Measurements from ENCODE around the gene ATAD3C. TPM values are rescaled to one million over a fixed set of nuclear protein-coding genes. Genes with fewer than 3 reads are reported as not detected.
A peak's percentile ranks its signal among the peaks of the same experiment; 100 is the strongest.

ATAD3C gene
- total RNA-seq, 1 experiment from 2014 or later = 1.4 TPM

- BruUV-seq (replicated peaks) = no TSS peak
Observed at GRCh38 chr1:1421147-1421906, 28.2 kb upstream of the ATAD3C start, which contains the start of gene ANKRD65. Gene ANKRD65, minus strand, starts transcription at chr1:1421276. Its CDS starts 271 bp downstream, at chr1:1421005.

GRCh38 chr1:1421907-1422464 lies 27.5 kb upstream of the ATAD3C start:
- no peaks in the 10 kb centered on the region for H4K20me1 ChIP-seq (ENCODE audit: low read length)
- TF ChIP-seq CTCF (conservative IDR thresholded peaks at IDR 0.05; ENCODE audit: low read depth, low read length) (no peak), EZH2phosphoT487 (IDR thresholded peaks at IDR 0.05; ENCODE audit: borderline replicate concordance, low read length) (no peak), EZH2 (IDR thresholded peaks at IDR 0.05; ENCODE audit: low read length, unreplicated experiment) (no peak)
- intact Hi-C loops (cut with micrococcal nuclease) = no loop called here
- no peaks in the 10 kb centered on the region for H3K79me2 ChIP-seq (ENCODE audit: low read length)
- POLR2A ChIA-PET (ENCODE audit: unreplicated experiment) = no interaction called here
- no peak overlapping the region for H3K4me3 ChIP-seq (ENCODE audit: low read length)
- H2AFZ ChIP-seq (ENCODE audit: low read length) = peak overlapping the region; percentile 51; the same call in 1 of the 2 replicates
- no peak overlapping the region for H3K27ac ChIP-seq (ENCODE audit: low read length)
- CTCF ChIA-PET = no interaction called here
- H3K9ac ChIP-seq (ENCODE audit: low read length) = no peak overlapping the region
- H3K9me3 ChIP-seq (ENCODE audit: low read length) = no peaks in the 10 kb centered on the region
- H3F3A ChIP-seq (ENCODE audit: low read length, unreplicated experiment) = no peaks in the 10 kb centered on the region
- BruUV-seq (replicated peaks) = no TSS peak
- 0 out of 2 replicates have a peak overlapping the region, but pooled peaks have one; percentile 32 for H3K4me2 ChIP-seq (ENCODE audit: low read length)
- no peaks in the 10 kb centered on the region for H3K36me3 ChIP-seq (ENCODE audit: low read depth, low read length)
- no peak for DNase-seq
- H3K4me1 ChIP-seq (ENCODE audit: insufficient read depth, low read length) = peaks cover 15% of the 10 kb centered on the region
- no peaks in the 10 kb centered on the region for H3K9me2 ChIP-seq (replicated peaks; ENCODE audit: low read length)
- no peaks in the 10 kb centered on the region for H3K27me3 ChIP-seq (ENCODE audit: low read length)
- ATAC-seq = no peak

More at GRCh38 chr1:1421147-1421906, 28.2 kb upstream of the ATAD3C start, which contains the start of gene ANKRD65:
- ChIA-PET POLR2A (ENCODE audit: unreplicated experiment) (no interaction called here), CTCF (no interaction called here)
- intact Hi-C loops (cut with micrococcal nuclease) = no loop called here
- H2AFZ ChIP-seq (ENCODE audit: low read length) = no peak within 1 kb of the TSS
- H4K20me1 ChIP-seq (ENCODE audit: low read length) = no peaks in the 10 kb centered on the region
- H3K4me3 ChIP-seq (ENCODE audit: low read length) = no peak within 1 kb of the TSS
- no peak for TF ChIP-seq CTCF (conservative IDR thresholded peaks at IDR 0.05; ENCODE audit: low read depth, low read length)
- no peak for TF ChIP-seq EZH2phosphoT487 (IDR thresholded peaks at IDR 0.05; ENCODE audit: borderline replicate concordance, low read length)
- H3K27me3 ChIP-seq (ENCODE audit: low read length) = no peaks in the 10 kb centered on the region
- H3K36me3 ChIP-seq (ENCODE audit: low read depth, low read length) = no peaks in the 10 kb centered on the region
- no peak for DNase-seq
- no peak within 1 kb of the TSS for H3K27ac ChIP-seq (ENCODE audit: low read length)
- H3K4me2 ChIP-seq (ENCODE audit: low read length) = no peak within 1 kb of the TSS
- H3K9ac ChIP-seq (ENCODE audit: low read length) = no peak within 1 kb of the TSS
- H3F3A ChIP-seq (ENCODE audit: low read length, unreplicated experiment) = no peaks in the 10 kb centered on the region
- no peaks in the 10 kb centered on the region for H3K9me3 ChIP-seq (ENCODE audit: low read length)
- no peaks in the 10 kb centered on the region for H3K79me2 ChIP-seq (ENCODE audit: low read length)
- H3K9me2 ChIP-seq (replicated peaks; ENCODE audit: low read length) = no peaks in the 10 kb centered on the region
- H3K4me1 ChIP-seq (ENCODE audit: insufficient read depth, low read length) = peaks cover 15% of the 10 kb centered on the region
- no peak for ATAC-seq

Measured in PC-3 (cell line).